Urinary bladder (tissue), 4 donors: Measurements from ENCODE around the gene PIP5K1C. TPM values are rescaled to one million over a fixed set of nuclear protein-coding genes. Genes with fewer than 3 reads are reported as not detected.

Experiments
- DNase-seq: peaks from one replicate; pipeline ENCODE4 v3.0.0-alpha.2; 2015; ENCODE audit errors: extremely low spot score
- H3K27ac ChIP-seq: one replicate; pipeline ENCODE4 v1.5.1; 2013; ENCODE audit warnings: low read depth, mild to moderate bottlenecking, moderate library complexity
- H3K36me3 ChIP-seq: one replicate; pipeline ENCODE4 v1.6.1; 2013; ENCODE audit warnings: mild to moderate bottlenecking, moderate library complexity; ENCODE audit not compliant: insufficient read depth
- H3K4me1 ChIP-seq: one replicate; pipeline ENCODE4 v1.6.1; 2013; ENCODE audit warnings: mild to moderate bottlenecking, moderate library complexity; ENCODE audit not compliant: insufficient read depth
- H3K4me3 ChIP-seq: one replicate; pipeline ENCODE4 v1.5.1; 2013; ENCODE audit warnings: low read depth, low read length
- WGBS: extraction: QIAGEN DNeasy Blood & Tissue Kit; methylation state at CpG from one replicate; pipeline ENCODE4 v1.1.7; 2013; 5-methylcytosine and 5-hydroxymethylcytosine counted together
- polyA plus RNA-seq: library from polyadenylated mRNA; stranded (reverse); fragments of 200-250 nt; gene quantifications from one replicate; pipeline ENCODE4 v1.2.3, GENCODE V29; 2013
- total RNA-seq: library from RNA; depleted of rRNA; stranded (reverse); fragments of >200 nt; gene quantifications from one replicate; pipeline ENCODE4 v1.2.3, GENCODE V29; 2014
- donor health status: healthy with polysubstance abuse.
- donor health status: healthy.

PIP5K1C gene
- total and polyA plus RNA-seq, 2 donors, result 17.1 to 60.8 TPM

DNA sequence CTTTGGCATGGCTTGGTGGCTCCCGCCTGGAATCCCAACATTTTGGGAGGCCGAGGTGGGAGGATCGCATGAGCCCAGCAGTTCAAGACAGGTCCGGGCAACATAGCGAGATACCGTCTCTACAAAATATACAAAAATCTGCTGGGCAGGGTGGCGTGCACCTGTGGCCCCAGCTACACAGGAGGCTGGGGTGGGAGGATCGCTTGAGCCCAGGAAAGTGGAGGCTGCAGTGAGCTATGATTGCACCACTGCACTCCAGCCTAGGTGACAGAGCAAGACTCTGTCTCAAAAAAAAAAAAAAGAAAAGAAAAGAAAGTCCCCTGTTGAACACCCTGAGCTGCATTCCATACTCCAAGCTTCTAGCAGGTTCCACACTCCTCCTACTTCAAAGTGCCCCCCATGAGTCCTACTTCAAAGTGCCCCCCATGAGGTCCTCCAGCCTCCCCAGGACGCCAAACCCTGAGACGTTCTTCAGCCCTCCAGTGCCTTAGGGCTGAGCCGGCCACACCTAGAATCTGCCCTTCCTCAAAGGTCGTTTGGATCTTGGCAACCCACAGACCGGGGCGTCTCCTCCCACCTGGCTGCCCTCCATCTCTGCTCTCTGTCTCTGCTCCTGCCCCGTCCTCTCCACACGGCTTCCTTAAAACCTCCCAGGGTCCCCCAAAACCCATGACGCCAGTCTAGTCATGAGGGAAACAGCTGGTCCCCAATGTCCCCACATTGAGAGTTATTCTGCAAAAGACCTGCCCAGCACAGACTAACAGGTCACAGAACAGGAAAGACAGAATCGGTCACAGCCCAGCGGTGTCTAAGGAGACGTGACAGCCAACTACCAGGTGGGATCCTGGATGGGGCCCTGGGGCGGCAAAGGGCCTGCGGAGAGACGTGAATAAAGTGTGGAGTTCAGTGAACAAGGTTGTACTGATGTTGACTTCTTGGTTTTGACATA, 12.7 kb upstream of the PIP5K1C start:
- no peaks in the 10 kb centered on the region for H3K36me3 ChIP-seq
- no peak overlapping the region for H3K4me3 ChIP-seq
- no peaks in the 10 kb centered on the region for H3K4me1 ChIP-seq
- 43% methylated on average over 23 of the region's 23 CpGs for WGBS
- H3K27ac ChIP-seq, result peak overlapping the region; percentile 51
- DNase-seq, result no peak

- Histone ChIP-seq H3K27ac (no peak overlapping the region), H3K36me3 (no peaks in the 10 kb centered on the region), H3K4me3 (no peak overlapping the region), H3K4me1 (no peaks in the 10 kb centered on the region)
- WGBS, result 39% methylated on average over 20 of the region's 20 CpGs
- DNase-seq, result no peak
Measured at GRCh38 chr19:3710265-3710812, 10.1 kb upstream of the PIP5K1C start.

DNA sequence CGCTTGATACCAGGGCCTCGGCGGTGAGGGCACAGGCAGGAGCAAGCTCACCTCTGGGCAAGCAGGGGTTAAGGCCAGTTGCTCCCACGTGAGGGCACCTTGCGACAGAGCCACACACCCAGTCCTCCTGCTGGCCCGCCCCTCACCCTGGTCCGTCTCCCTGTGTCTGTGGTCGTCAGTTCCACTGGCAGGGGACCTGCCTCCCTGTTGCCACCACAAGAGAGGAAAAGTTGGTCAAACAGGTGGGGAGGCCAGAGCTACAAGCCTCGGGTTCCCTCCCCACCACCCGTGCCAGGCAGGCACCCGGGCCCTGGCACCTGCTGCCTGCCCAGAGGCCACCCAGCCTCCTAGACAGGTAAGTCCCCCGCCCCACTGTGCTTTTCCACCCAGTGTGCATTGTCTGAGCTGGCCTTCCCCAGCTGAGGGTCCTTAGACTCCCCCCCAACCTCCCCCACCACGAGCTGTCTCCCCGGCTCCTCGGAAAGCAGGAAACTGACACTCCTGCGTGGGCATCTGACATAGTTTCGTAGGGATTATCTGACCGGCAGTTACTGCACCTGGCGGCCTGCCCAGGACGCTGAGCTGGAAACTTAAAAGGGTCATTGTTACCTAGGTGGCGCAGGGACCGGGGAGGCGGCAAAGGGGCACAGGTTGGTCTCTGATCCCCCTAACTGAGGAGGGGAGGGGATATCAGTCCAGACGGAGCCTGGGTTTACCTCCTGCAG, 8.1 kb upstream of the PIP5K1C start, which contains the start of gene TJP3:
Gene TJP3, plus strand, starts transcription at position 178 of the 725 bp plus-strand sequence. CDS start 20,049 bp downstream, outside the sequence.
- no peak for DNase-seq
- Histone ChIP-seq H3K4me3 (no peak within 1 kb of the TSS), H3K4me1 (no peaks in the 10 kb centered on the region), H3K27ac (peak within 1 kb of the TSS; percentile 55), H3K36me3 (no peaks in the 10 kb centered on the region)
- 26% methylated on average over 24 of the region's 24 CpGs for WGBS

DNA sequence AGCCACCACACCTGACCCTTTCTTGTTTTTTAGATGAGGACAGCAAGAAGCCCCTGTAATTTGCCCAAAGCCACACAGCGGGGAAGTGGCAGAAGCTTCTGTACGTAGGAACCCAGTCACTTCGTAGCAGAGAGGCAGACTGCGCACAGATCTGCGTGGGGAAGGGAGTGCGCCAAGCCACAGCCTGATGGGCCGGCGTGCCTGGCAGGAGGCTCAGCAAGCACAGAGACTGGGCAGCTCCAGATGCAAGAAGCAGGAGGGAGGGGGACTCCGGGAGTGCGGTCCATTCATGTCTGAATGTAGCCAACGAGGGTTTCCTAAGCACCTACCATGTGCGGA, 7.6 kb upstream of the PIP5K1C start:
- no peaks in the 10 kb centered on the region for H3K4me1 ChIP-seq
- H3K4me3 ChIP-seq, result no peak overlapping the region
- H3K27ac ChIP-seq, result no peak overlapping the region
- no peak for DNase-seq
- H3K36me3 ChIP-seq, result no peaks in the 10 kb centered on the region
- 82% methylated on average over 12 of the region's 12 CpGs for WGBS

DNA sequence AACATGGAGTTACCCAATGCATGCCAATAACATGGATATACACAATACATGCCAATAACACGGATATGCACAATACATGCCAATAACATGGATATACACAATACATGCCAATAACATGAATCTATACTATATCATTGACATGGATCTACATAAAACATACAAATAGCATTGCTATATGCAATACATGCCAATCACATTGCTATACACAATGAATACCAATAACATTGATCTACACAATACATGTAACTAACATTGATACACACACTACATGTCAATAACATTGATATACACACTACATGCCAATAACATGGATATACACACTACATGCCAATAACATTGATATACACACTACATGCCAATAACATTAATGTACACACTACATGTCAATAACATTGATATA, 932 bp upstream of the PIP5K1C start:
- WGBS, result 8% methylated on average over 1 of the region's 1 CpG
- Histone ChIP-seq H3K36me3 (no peaks in the 10 kb centered on the region), H3K4me1 (no peaks in the 10 kb centered on the region), H3K4me3 (no peak overlapping the region), H3K27ac (no peak overlapping the region)
- no peak for DNase-seq

GRCh38 chr19:3699741-3700241, 477 bp downstream of the PIP5K1C start:
- Histone ChIP-seq H3K36me3 (no peaks in the 10 kb centered on the region), H3K4me1 (no peaks in the 10 kb centered on the region), H3K27ac (peak overlapping the region; percentile 57), H3K4me3 (peak overlapping the region; percentile 99)
- under 1% methylated on average over 43 of the region's 43 CpGs for WGBS
- no peak for DNase-seq

DNA sequence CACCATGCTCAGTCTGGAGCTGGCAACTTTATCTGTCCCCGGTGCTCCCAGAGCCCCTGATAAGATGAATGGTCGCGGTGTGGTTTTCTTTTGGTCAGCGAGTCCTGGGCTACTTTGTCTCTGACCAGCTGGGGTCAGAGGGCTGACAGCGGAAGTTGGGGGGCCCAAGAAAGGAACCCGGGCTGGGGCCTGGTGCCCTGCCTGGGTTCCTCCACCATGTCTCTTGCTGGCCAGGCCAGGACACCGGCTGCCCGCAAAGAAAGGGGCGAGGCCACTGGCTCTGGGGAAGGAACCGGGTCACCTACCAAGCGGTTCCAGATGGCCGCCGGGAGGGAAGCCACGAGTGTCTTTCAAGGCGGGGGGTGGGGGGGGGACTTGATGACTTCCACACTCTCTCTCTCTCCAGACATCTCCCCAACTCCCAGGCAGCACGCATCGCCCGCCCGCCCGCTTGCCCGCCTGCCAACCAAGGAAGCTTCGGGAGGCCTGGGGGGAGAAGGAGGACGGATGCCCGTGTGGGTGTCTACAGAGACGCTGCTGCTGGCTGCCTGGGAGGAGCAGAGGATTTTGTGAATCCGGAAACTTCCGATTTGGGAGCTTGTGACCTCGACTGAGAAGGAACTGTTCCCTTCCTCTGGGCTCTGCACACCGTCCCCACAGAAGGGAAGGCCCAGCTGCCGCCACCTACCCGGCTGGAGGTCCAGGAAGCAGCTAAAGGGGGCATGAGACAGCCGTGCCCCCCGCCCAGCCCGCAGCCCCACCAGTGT, 1.1 kb downstream of the PIP5K1C start:
- no peak for DNase-seq
- H3K27ac ChIP-seq, result peak overlapping the region; percentile 57
- H3K36me3 ChIP-seq, result no peaks in the 10 kb centered on the region
- 2% methylated on average over 34 of the region's 34 CpGs for WGBS
- no peaks in the 10 kb centered on the region for H3K4me1 ChIP-seq
- peak overlapping the region; percentile 99 for H3K4me3 ChIP-seq

GRCh38 chr19:3698386-3698950, 1.8 kb downstream of the PIP5K1C start:
- WGBS, result 45% methylated on average over 12 of the region's 12 CpGs
- Histone ChIP-seq H3K27ac (no peak overlapping the region), H3K4me3 (peak overlapping the region; percentile 99), H3K4me1 (no peaks in the 10 kb centered on the region), H3K36me3 (no peaks in the 10 kb centered on the region)
- DNase-seq, result no peak

DNA sequence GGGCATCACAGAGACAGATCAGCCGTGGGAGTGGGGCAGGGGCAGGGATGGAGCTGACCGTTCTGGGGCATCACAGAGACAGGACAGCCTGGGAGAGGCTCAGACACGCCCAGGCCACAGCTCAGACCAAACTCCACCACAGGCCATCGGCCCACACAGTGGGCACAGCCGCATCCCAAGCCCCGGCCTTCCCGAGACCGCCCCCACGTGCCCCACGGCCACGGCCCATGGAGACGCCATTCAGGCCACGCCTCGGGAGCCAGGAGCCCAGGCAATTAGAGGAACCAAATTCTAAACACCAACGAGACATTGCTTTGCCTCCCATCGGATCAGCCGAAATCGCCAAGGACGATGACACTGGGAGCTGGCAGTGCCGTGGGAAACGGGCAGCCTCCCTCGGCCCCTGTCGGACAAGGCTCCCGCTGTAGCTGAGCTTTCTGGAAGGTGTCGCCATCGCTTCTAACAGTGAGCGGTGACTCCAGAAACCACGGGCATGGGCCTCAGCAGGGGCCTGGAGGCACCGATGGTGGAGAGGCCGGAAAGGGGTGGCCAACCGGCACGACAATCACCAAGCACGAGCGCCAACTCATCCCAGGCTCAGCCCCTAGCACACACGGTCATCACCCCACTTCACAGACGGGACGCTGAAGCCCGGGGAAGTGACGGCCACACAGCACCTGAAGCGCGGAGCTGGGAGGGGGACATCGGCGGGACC, 2.4 kb downstream of the PIP5K1C start:
- H3K4me3 ChIP-seq, result no peak overlapping the region
- H3K36me3 ChIP-seq, result no peaks in the 10 kb centered on the region
- H3K4me1 ChIP-seq, result no peaks in the 10 kb centered on the region
- WGBS, result 84% methylated on average over 43 of the region's 43 CpGs
- H3K27ac ChIP-seq, result no peak overlapping the region
- no peak for DNase-seq

DNA sequence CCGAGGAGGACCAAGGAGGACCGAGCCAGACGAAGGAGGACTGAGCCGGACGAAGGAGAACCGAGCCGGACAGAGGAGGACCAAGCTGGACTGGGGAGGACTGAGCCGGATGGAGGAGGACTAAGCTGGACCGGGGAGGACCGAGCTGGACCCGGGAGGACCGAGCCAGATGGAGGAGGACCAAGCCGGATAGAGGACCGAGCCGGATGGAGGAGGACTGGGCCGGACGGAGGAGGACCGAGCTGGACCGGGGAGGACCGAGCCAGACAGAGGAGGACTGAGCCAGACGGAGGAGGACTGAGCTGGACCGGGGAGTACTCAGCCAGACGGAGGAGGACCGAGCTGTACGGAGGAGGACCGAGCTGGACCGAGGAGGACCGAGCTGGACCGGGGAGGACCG, 3.2 kb downstream of the PIP5K1C start:
- WGBS, result 91% methylated on average over 30 of the region's 30 CpGs
- Histone ChIP-seq H3K27ac (no peak overlapping the region), H3K36me3 (no peaks in the 10 kb centered on the region), H3K4me1 (no peaks in the 10 kb centered on the region), H3K4me3 (no peak overlapping the region)
- no peak for DNase-seq

GRCh38 chr19:3696660-3696995, 3.6 kb downstream of the PIP5K1C start:
- WGBS, result 89% methylated on average over 10 of the region's 10 CpGs
- no peak for DNase-seq
- Histone ChIP-seq H3K4me3 (no peak overlapping the region), H3K27ac (no peak overlapping the region), H3K36me3 (no peaks in the 10 kb centered on the region), H3K4me1 (no peaks in the 10 kb centered on the region)

- Histone ChIP-seq H3K4me3 (no peak overlapping the region), H3K36me3 (no peaks in the 10 kb centered on the region), H3K27ac (no peak overlapping the region), H3K4me1 (no peaks in the 10 kb centered on the region)
- WGBS, result 89% methylated on average over 23 of the region's 23 CpGs
- DNase-seq, result no peak
Measured at GRCh38 chr19:3695986-3696659, 4.1 kb downstream of the PIP5K1C start.
